Stomach (tissue), 9 donors: ENCODE results near the gene MEGF6. TPM values are rescaled to one million over a fixed set of nuclear protein-coding genes. Genes with fewer than 3 reads are reported as not detected.

Source experiments
- DNase-seq, 2 donors: peaks; one replicate each; pipeline versions ENCODE4 v3.0.0 to v3.0.0-alpha.2; 2013 to 2019
- H3K27ac ChIP-seq, 5 donors: fragments of 200-600 bp in 4 of 5; sonication (generic) in 4 of 5; one replicate each; pipeline ENCODE4 v1.5.1; 2013 to 2019; ENCODE audit warnings: mild to moderate bottlenecking in 1 of 5, moderate library complexity in 1 of 5
- H3K27me3 ChIP-seq, 3 donors: fragments of 200-600 bp; sonication (generic); one replicate each; pipeline ENCODE4 v1.5.1; 2017 to 2019; ENCODE audit warnings: mixed run types in 1 of 3
- H3K36me3 ChIP-seq, 4 donors: fragments of 200-600 bp; sonication (generic); 1 replicate in 3 of 4; 2 replicates in 1 of 4; pipeline ENCODE4 v1.5.1; 2016 to 2019
- H3K4me1 ChIP-seq, 4 donors: fragments of 200-600 bp; sonication (generic); one replicate each; pipeline ENCODE4 v1.5.1; 2016 to 2019
- H3K4me3 ChIP-seq, 4 donors: fragments of 200-600 bp; sonication (generic) in 3 of 4; one replicate each; pipeline ENCODE4 v1.5.1; 2016 to 2019; ENCODE audit warnings: mild to moderate bottlenecking in 1 of 4
- H3K9me3 ChIP-seq, 4 donors: fragments of 200-600 bp; sonication (generic); one replicate each; pipeline ENCODE4 v1.5.1; 2016 to 2019
- CTCF ChIP-seq, 7 experiments: fragments of 450-650 bp in 4 of 7; fragments of 200-600 bp in 3 of 7; sonication (generic) in 3 of 7; IDR thresholded peaks; one replicate each; pipeline ENCODE4 v1.5.1; 2016 to 2019; ENCODE audit warnings: antibody characterized with exemption in 7 of 7, control low read depth in 2 of 7, mild to moderate bottlenecking in 1 of 7
- EP300 ChIP-seq: sonication (generic); formaldehyde crosslinking; IDR thresholded peaks from one replicate; pipeline ENCODE4 v1.6.1; 2017; ENCODE audit warnings: antibody characterized with exemption
- POLR2A ChIP-seq, 4 donors: fragments of 450-650 bp; IDR thresholded peaks; one replicate each; pipeline ENCODE4 v1.6.1; 2016; ENCODE audit warnings: antibody characterized with exemption in 4 of 4, control low read depth in 2 of 4, mild to moderate bottlenecking in 1 of 4, moderate library complexity in 1 of 4
- POLR2AphosphoS5 ChIP-seq, 3 donors: sonication (generic); formaldehyde crosslinking; IDR thresholded peaks; one replicate each; pipeline ENCODE4 v1.6.1; 2016; ENCODE audit warnings: antibody characterized with exemption in 3 of 3
- WGBS, 5 donors: extraction: QIAGEN DNeasy Blood & Tissue Kit in 3 of 5; methylation state at CpG; one replicate each; pipeline versions ENCODE4 v1.1.5 to v1.1.7; 2013 to 2018; 5-methylcytosine and 5-hydroxymethylcytosine counted together
- intact Hi-C: fragments of 100-400 bp; cut with DNase I; formaldehyde crosslinking; loops from one replicate; pipeline ENCODE4 v1.15.1; 2023; ENCODE audit warnings: low total_unique reads
- polyA plus RNA-seq, 3 donors: library from polyadenylated mRNA; stranded (reverse); fragments of 200-250 nt; gene quantifications; one replicate each; pipeline ENCODE4 v1.2.3, GENCODE V29; 2013
- total RNA-seq, 5 donors: library from RNA; depleted of rRNA; stranded (reverse); fragments of >200 nt; gene quantifications; one replicate each; pipeline versions ENCODE4 v1.1.0 to v1.2.3, GENCODE V29; 2014 to 2016
- donor health status: healthy with polysubstance abuse.
- donor health status: Bipolar disorder and iron deficiency.
- donor health status: healthy.

MEGF6 gene
- total and polyA plus RNA-seq, 8 donors: 2.6 to 57.2 (median 26.7) TPM

DNA sequence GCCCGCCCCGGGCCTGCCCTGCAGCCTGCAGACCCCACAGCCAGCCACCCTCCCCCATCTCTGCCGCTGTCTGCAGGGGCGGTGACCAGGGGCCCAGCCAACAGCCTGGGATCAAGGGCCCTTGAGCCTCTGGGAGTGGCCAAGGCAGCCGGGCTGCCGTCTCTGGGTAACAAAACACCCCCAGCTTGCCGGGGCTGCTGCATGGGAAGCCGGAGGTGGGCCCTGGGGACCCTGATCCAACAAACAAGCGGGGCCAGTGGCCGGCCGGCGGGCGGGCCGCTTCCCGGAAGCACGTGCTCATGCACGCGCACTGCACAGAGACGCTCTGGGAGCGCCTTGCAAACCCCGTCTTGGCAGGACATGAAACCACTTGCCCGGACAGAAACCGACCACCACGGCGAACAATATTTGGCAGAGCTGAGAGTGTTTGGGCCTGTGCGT, 13.2 kb downstream of the MEGF6 start:
- no peaks in the 10 kb centered on the region for H3K9me3 ChIP-seq
- WGBS, 5 donors: 19 to 54% (median 27%) methylated on average over 3 to 26 of the region's 26 CpGs
- peaks cover 0 to 24% (median 5%) of the 10 kb centered on the region in 3 donors for H3K27me3 ChIP-seq
- peak overlapping the region in 2 of 4 donors; percentile 0 to 14 for H3K4me3 ChIP-seq
- peak in 1 of 2 donors; percentile 86 for DNase-seq
- H3K36me3 ChIP-seq: no peaks in the 10 kb centered on the region
- TF ChIP-seq POLR2AphosphoS5 (IDR thresholded peaks at IDR 0.05): no peak
- no peak for TF ChIP-seq POLR2A (IDR thresholded peaks at IDR 0.05)
- intact Hi-C loops: no loop called here
- peaks cover 14 to 24% (median 21%) of the 10 kb centered on the region in 4 donors for H3K4me1 ChIP-seq
- H3K27ac ChIP-seq: no peak overlapping the region

DNA sequence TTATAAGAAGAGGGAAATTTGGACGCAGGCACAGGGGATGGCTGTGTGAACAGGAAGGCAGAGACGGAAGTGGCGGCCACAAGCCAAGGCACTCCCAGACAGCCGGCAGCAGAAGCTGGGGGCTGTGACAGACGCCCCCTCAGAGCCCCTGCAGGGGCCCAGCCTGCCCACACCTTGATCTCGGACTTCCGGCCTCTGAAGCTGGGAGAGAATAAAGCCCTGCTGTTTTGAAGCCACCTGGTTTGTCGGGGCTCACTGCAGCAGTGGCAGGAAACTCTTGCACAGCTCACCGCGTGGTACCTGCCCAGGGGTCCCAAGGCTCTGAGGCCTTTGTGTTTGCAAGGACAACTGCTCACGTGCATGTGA, 13.7 kb downstream of the MEGF6 start:
- Histone ChIP-seq H3K4me3 (peak overlapping the region in 1 of 4 donors; percentile 0), H3K27ac (no peak overlapping the region), H3K36me3 (no peaks in the 10 kb centered on the region), H3K27me3 (peaks cover 0 to 24% (median 5%) of the 10 kb centered on the region in 3 donors), H3K9me3 (no peaks in the 10 kb centered on the region), H3K4me1 (peaks cover 14 to 24% (median 21%) of the 10 kb centered on the region in 4 donors)
- peak in 1 of 2 donors; percentile 39 for DNase-seq
- TF ChIP-seq CTCF (IDR thresholded peaks at IDR 0.05) (no peak), POLR2AphosphoS5 (IDR thresholded peaks at IDR 0.05) (no peak), POLR2A (IDR thresholded peaks at IDR 0.05) (no peak), EP300 (no peak)
- 52 to 58% (median 56%) methylated on average over 6 to 11 of the region's 11 CpGs for WGBS, 5 donors
- intact Hi-C loops: no loop called here

DNA sequence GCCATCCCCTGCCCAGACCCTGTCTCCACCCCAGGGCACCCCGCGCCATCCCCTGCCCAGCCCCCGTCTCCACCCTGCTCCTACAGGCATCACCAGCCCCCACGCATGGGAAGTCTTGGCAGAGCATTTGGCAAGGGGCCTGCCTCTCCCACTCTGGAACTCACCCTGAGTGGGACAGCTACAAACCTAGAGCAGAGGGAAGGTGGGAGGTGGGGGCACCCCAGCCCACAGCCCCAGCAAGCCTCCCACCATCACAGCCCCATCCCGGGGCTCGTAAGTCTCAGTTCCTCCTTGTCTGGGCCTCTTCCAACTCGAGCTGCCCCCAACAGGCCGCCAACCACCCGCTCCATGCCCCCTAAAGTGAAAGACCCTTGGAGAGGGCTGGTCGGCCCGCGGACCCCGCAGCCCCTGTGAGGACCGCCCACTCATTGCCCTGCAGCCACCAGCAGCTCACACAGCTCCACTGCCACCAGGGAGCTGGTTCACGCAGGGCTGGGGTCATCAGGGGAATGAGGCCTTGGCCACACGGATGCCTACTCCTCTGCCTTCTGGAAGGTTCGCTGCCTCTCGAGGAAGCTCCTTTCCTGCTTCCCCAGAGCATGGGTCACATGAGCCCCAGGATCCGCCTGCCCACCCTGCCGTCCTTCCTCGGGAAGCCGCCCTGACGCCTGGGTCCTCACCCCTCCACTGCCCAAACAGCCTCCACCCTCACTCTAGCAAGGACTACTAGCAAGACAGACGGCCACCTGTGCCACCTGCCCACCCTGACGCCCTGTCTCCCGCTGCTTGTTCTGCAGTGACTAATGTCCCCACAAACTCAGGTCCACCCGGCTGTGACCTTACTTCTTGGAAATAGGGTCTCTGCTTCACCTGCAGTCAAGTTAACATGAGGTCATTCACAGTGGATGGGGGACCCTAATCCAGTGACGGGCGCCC, 14.4 kb downstream of the MEGF6 start:
- DNase-seq: no peak
- H3K4me3 ChIP-seq: no peak overlapping the region
- no peaks in the 10 kb centered on the region for H3K36me3 ChIP-seq
- 71 to 87% (median 82%) methylated on average over 19 to 29 of the region's 29 CpGs for WGBS, 5 donors
- peaks cover 0 to 29% (median 5%) of the 10 kb centered on the region in 3 donors for H3K27me3 ChIP-seq
- intact Hi-C loops: no loop called here
- no peak overlapping the region for H3K27ac ChIP-seq
- peaks cover 14 to 24% (median 21%) of the 10 kb centered on the region in 4 donors for H3K4me1 ChIP-seq
- no peaks in the 10 kb centered on the region for H3K9me3 ChIP-seq
- no peak for TF ChIP-seq CTCF (IDR thresholded peaks at IDR 0.05)
- TF ChIP-seq POLR2A (IDR thresholded peaks at IDR 0.05): no peak

DNA sequence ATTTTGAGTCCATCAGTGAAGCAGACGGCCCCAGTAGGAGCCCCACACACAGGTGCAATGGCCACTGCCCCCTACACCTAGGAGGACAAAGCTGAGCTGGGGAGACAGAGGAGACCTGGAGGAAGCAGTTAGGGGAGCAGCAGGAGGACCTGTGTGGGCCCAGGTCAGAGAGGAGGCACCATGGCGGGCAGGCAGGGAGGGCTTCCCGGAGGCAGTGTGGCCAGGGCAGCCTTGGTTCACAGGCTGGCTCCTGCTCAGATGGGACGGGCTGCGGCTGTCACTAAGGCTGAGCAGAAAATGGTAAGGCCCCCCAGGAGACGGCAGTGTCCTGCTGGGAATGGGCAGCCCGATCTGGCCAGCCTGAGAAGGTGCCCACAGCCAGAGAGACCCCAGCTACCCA, 15.4 kb downstream of the MEGF6 start:
- Histone ChIP-seq H3K9me3 (no peaks in the 10 kb centered on the region), H3K36me3 (no peaks in the 10 kb centered on the region), H3K27me3 (peaks cover 0 to 37% (median 5%) of the 10 kb centered on the region in 3 donors), H3K4me3 (no peak overlapping the region), H3K4me1 (peaks cover 14 to 24% (median 21%) of the 10 kb centered on the region in 4 donors), H3K27ac (no peak overlapping the region)
- TF ChIP-seq POLR2A (IDR thresholded peaks at IDR 0.05) (no peak), CTCF (IDR thresholded peaks at IDR 0.05) (no peak), EP300 (no peak)
- intact Hi-C loops: no loop called here
- DNase-seq: no peak
- WGBS, 5 donors: 84 to 100% (median 91%) methylated on average over 4 to 7 of the region's 7 CpGs
